A549 treated with AZD9567 at 1 μM for 4 hours (cell line): ENCODE measurements around the gene DDX51. TPM values are rescaled to one million over a fixed set of nuclear protein-coding genes. Genes with fewer than 3 reads are reported as not detected.

ENCODE experiments used
- total RNA-seq: library from RNA; stranded (reverse); fragments of 200-300 nt; extraction: Qiagen RNA extraction; gene quantifications from 5 replicates; pipeline ENCODE4 v1.2.3, GENCODE V29; 2022; ENCODE audit not compliant: insufficient read depth

DDX51 gene
- total RNA-seq, result 29.7 to 36.4 TPM (median 32.0 TPM) in 5 replicates

GRCh38 chr12:132144115-132144809, at the start of gene DDX51, which contains the start of gene NOC4L:
TSS of gene DDX51 (minus strand) at chr12:132144319. CDS start at chr12:132144296, 23 bp downstream.
TSS of gene NOC4L (plus strand) at chr12:132144457. CDS start at chr12:132144489, 32 bp downstream.

Other genes with a start within 250 kb of the DDX51 start
- 13.3 to 29.3 TPM (median 28.9 TPM) in 5 replicates for gene ULK1, start 249.7 kb downstream of the DDX51 start, total RNA-seq
- 64.8 to 80.1 TPM (median 77.5 TPM) in 5 replicates for gene PUS1, start 215.0 kb downstream of the DDX51 start, total RNA-seq
- 22.4 to 26.7 TPM (median 24.7 TPM) in 5 replicates for gene EP400, start 194.4 kb downstream of the DDX51 start, total RNA-seq
- 47.7 to 66.1 TPM (median 59.7 TPM) in 5 replicates for gene NOC4L, start 138 bp upstream of the DDX51 start, total RNA-seq
- gene GALNT9, start 185.3 kb upstream of the DDX51 start, total RNA-seq, result 3.6 to 6.0 TPM (median 4.2 TPM) in 5 replicates